ENCODE results near the gene SMAD1. TPM values are rescaled to one million over a fixed set of nuclear protein-coding genes. Genes with fewer than 3 reads are reported as not detected.

The SMAD1 gene
- total RNA-seq, 1 experiment from 2014 or later, result 23.0 TPM

- DNase-seq (ENCODE audit: low read depth, low spot score) (no peak), ATAC-seq (no peak)
- RAD21 ChIA-PET (ENCODE audit: low non-redundant PET in 1 of 2, low total read pairs in 2 of 2, uncharacterized antibody in 2 of 2, unreplicated experiment in 2 of 2), result no interaction called here
- H3K9ac ChIP-seq (ENCODE audit: low read length), result no peak overlapping the region
- H3K9me3 ChIP-seq (ENCODE audit: control insufficient read depth in 1 of 2, insufficient read depth in 1 of 2, low read depth in 1 of 2, low read length in 2 of 2), result no peaks in the 10 kb centered on the region
- no peak overlapping the region for H2AFZ ChIP-seq (ENCODE audit: low read depth, low read length, poor library complexity, severe bottlenecking)
- no peak overlapping the region for H3K27ac ChIP-seq (ENCODE audit: low read depth, low read length)
- no peaks in the 10 kb centered on the region for H3K36me3 ChIP-seq (ENCODE audit: control insufficient read depth in 1 of 2, insufficient read depth in 2 of 2, low read length in 2 of 2)
- no peaks in the 10 kb centered on the region for H3K4me1 ChIP-seq (ENCODE audit: control insufficient read depth in 1 of 2, insufficient read depth in 2 of 2, low read length in 2 of 2)
- no peaks in the 10 kb centered on the region for H3K27me3 ChIP-seq (ENCODE audit: insufficient read depth, low read length)
- TF ChIP-seq REST (IDR thresholded peaks at IDR 0.05; ENCODE audit: low read depth), result no peak
- no peak for TF ChIP-seq MAX (IDR thresholded peaks at IDR 0.05)
- no peak for TF ChIP-seq YY1 (IDR thresholded peaks at IDR 0.05; ENCODE audit: extremely low read depth, insufficient replicate concordance, low read depth, low read length)
- no peak for TF ChIP-seq CBX3 (IDR thresholded peaks at IDR 0.05; ENCODE audit: low read depth)
- TF ChIP-seq EZH2 (IDR thresholded peaks at IDR 0.05), result no peak
- TF ChIP-seq CEBPB (IDR thresholded peaks at IDR 0.05; ENCODE audit: low read depth), result no peak
- no peak for TF ChIP-seq SP1 (IDR thresholded peaks at IDR 0.05; ENCODE audit: low read depth)
- no peak for TF ChIP-seq FOSL1 (IDR thresholded peaks at IDR 0.05; ENCODE audit: low read depth)
- TF ChIP-seq SIN3A (IDR thresholded peaks at IDR 0.05; ENCODE audit: low read depth), result no peak
- TF ChIP-seq ZBTB33 (IDR thresholded peaks at IDR 0.05; ENCODE audit: extremely low read depth, insufficient replicate concordance, low read length), result no peak
- TF ChIP-seq EGR1 (IDR thresholded peaks at IDR 0.05; ENCODE audit: low read depth), result no peak
- TF ChIP-seq POLR2A (IDR thresholded peaks at IDR 0.05; ENCODE audit: borderline replicate concordance, extremely low read depth, insufficient read depth, insufficient read length), result no peak
- no peak for TF ChIP-seq ELF1 (IDR thresholded peaks at IDR 0.05; ENCODE audit: borderline replicate concordance, low read depth)
- TF ChIP-seq RAD21 (IDR thresholded peaks at IDR 0.05; ENCODE audit: low read depth), result no peak
- no peak for TF ChIP-seq EZH2phosphoT487 (IDR thresholded peaks at IDR 0.05; ENCODE audit: borderline replicate concordance)
- no peak for TF ChIP-seq SRF (IDR thresholded peaks at IDR 0.05; ENCODE audit: low read depth)
- no peak for TF ChIP-seq ZFX (IDR thresholded peaks at IDR 0.05)
- TF ChIP-seq CTCF (IDR thresholded peaks at IDR 0.05 in 2 of 3, conservative IDR thresholded peaks at IDR 0.05 in 1 of 3; ENCODE audit: borderline replicate concordance in 1 of 3, insufficient read depth in 1 of 3, low read depth in 2 of 3, low read length in 2 of 3), result no peak
- no peak for TF ChIP-seq ZNF274 (IDR thresholded peaks at IDR 0.05; ENCODE audit: low read depth, low read length)
- BruUV-seq (replicated peaks), result no TSS peak
- no peaks in the 10 kb centered on the region for H3K9me2 ChIP-seq (ENCODE audit: insufficient read depth)
- POLR2A ChIA-PET, result no interaction called here
- peaks cover 11% of the 10 kb centered on the region for H3K79me2 ChIP-seq (ENCODE audit: insufficient read depth, low read length)
- no peak overlapping the region for H3K4me2 ChIP-seq (ENCODE audit: low read length)
- intact Hi-C loops (cut with micrococcal nuclease), result no loop called here
- H3K4me3 ChIP-seq (replicated peaks in 1 of 2; ENCODE audit: low read depth in 1 of 2, low read length in 2 of 2), result no peak overlapping the region
- no peaks in the 10 kb centered on the region for H4K20me1 ChIP-seq (ENCODE audit: insufficient read depth)
- CTCF ChIA-PET, result no interaction called here
Measured at GRCh38 chr4:145531859-145532258, 50.2 kb downstream of the SMAD1 start.

Measured in HCT116 (cell line).